GM18868 (cell line): Measurements from ENCODE around the gene PRKN.

Experiments used
- ATAC-seq: cut with Tn5 transposase; IDR thresholded peaks from one replicate; pipeline ENCODE4 v1.9.1; 2021; ENCODE audit warnings: mild to moderate bottlenecking, moderate library complexity; ENCODE audit not compliant: unreplicated experiment

The PRKN gene

DNA sequence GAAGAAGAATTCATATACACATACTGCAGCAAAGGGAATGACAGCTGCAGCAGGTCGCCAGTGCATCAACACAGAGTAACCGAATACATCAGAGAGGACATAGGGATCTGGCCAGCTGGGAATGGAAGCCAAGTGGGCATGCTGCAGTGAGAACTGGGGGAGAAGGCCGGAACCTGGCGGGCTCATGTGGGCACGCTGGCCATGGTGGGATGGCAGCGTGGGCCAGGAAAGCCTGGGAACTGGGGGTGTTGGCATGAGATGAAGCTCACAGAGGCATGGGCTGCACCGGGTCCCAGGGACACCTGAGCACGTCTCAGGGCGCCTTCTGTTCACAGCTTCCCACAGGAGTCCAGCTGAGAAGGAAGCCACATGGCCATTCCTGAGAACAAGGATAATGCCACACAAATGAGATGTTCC is 1314.2 kb downstream of the PRKN start:
- no peak for ATAC-seq

DNA sequence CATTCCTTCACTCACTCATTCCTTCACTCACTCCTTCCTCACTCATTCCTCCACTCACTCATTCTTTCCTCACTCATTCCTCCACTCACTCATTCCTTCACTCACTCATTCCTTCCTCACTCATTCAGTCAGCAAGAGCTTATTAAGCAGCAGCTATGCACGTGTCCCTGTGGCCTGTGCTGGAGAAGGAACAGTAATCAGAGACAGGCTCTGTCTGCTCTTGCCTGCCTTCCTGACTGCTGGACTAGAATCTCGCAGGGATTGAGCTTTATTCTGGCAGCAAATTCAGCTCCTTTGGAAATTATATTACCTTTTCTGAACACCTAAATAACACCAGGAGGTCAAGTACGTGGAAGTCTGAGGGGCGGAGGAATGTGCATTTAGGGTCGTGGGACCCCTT is 1314.8 kb downstream of the PRKN start:
- no peak for ATAC-seq

GRCh38 chr6:161411265-161411944 is 1316.2 kb downstream of the PRKN start:
- ATAC-seq: no peak

DNA sequence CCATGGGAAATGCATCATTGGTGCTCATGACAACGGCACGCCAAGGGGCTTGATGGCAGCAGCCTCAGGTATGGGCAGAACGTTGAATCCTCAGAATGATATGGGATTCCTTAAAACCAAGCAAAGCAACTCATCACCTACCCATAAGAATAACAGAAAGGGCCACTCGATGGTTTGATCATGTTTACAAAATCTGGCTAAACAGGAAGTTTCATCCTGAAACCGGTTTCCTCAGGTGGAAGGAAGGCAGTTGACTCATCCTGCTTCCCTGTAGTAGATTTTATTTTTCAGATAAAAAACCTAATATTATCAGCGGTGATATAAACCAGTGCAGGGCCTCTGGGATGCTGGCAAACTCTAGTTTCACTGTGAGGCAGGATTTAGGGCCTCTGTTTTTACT is 1316.8 kb downstream of the PRKN start:
- no peak for ATAC-seq

GRCh38 chr6:161410076-161410475 is 1317.5 kb downstream of the PRKN start:
- no peak for ATAC-seq

- ATAC-seq: no peak
These were observed 1318.2 kb downstream of the PRKN start for GRCh38 chr6:161409353-161409752.

DNA sequence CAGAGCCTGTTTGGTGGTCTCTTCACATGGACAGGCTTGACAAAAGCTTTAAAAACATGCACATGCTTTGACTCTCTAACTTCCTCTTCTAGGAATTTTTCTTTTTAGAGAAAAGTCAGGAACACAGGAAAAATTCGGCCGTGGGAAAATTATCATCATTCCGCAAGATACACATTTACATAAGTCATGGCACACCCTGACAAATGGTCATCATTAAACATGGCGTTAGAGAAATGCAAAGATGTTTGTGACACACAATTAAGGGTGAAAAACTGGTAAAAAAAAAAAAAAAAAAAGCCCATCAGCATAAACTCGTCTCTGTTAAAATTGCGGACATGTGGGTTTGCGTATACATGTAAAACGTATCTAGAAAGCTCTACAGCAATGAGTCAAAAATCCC is 1319.5 kb downstream of the PRKN start:
- ATAC-seq: no peak

DNA sequence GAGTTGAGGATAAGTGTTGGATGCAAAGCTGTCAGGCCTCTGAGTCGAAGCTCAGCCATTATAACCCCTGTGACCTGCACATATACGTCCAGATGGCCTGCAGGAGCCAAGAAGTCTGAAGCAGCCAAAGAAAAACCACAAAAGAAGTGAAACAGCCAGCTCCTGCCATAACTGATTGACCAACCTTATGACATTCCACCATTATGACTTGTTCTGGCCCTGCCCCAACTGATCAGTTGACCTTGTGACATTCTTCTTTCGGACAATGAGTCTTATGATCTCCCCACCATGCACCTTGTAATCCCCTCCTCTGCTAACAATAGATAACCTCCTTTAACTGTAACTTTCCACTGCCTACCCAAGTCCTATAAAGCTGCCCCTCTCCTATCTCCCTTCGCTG is 1320.0 kb downstream of the PRKN start:
- no peak for ATAC-seq

- no peak for ATAC-seq
These were observed 1320.5 kb downstream of the PRKN start for GRCh38 chr6:161407115-161407514.

- ATAC-seq: no peak
These were observed 1320.9 kb downstream of the PRKN start for GRCh38 chr6:161406646-161407045.

- ATAC-seq: no peak
These were observed 1322.1 kb downstream of the PRKN start for GRCh38 chr6:161405418-161405817.

GRCh38 chr6:161403717-161404116 is 1323.8 kb downstream of the PRKN start:
- no peak for ATAC-seq

- ATAC-seq: no peak
These were observed 1325.8 kb downstream of the PRKN start for GRCh38 chr6:161401587-161402309.

GRCh38 chr6:161400671-161401070 is 1326.9 kb downstream of the PRKN start:
- no peak for ATAC-seq

DNA sequence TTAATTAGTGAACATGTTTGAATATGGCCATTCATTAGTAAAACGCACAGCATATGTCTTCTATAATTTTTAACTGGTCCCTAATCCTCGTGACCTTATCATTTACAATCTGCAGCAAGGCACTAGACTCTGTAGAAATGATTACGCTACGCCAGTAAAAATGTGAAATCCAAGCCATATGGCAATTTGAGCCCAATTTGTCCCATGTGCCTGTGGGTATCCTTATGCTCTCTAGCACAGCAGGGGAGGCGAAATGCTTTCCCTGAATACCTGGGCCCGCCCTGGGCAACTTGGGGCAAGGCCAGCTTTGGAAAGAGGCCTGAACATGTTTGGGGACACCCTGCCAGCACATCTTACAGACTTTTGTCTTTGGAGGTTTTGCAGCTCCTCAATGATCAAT is 1331.0 kb downstream of the PRKN start:
- ATAC-seq: no peak

DNA sequence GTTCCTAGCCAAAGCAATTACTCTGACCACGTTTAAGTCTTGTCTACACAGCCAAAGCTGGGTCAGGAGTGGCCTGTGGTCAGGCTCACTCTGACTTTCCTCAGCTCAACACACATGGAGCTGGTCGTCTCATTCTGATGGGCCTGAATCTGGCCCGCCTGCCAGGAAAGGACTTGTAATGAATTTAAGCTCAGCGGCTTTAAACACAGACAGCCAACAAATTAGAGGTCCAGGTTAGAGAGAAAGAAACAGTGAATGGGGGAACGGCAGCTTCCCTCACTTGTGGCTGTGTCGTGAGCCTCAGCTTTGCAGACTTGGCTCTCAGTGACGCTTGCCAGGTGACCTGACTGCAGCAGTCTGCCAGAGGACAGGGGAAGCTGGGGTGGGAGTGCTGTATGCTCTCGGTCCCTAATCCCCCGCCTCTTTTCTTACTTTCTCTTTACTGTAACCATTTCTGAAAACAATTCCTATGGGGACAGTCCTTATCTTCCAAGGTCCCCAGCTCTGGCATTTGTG is 1331.8 kb downstream of the PRKN start:
- ATAC-seq: no peak

GRCh38 chr6:161394437-161394836 is 1333.1 kb downstream of the PRKN start:
- no peak for ATAC-seq

DNA sequence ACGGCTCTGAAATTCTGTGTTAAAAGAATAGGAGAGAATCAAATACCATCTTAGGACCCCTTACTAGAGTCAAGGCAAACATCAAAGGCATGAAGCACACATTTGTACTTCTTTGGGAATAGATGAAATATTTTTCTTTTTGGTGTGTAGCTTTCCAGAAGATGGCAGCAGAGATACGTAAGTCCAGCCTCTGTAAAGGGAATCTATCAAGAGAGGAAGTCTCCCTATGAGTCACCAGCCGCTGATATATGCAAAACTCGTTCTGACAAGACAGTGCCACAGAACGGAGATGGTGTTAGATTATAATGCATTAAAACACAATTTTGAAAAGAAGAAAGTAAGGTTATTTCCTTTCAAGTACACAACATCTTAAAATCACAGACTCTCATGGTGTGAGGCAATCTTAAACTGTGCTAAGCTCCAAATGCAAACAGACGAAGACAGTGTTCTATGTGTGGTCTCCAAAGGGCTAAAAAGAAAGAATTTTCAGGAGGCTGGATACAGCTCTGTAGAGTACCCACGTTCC is 1333.7 kb downstream of the PRKN start:
- ATAC-seq: peak; percentile 100

GRCh38 chr6:161393292-161393691 is 1334.3 kb downstream of the PRKN start:
- no peak for ATAC-seq

- ATAC-seq: no peak
These were observed 1337.8 kb downstream of the PRKN start for GRCh38 chr6:161389756-161390155.

DNA sequence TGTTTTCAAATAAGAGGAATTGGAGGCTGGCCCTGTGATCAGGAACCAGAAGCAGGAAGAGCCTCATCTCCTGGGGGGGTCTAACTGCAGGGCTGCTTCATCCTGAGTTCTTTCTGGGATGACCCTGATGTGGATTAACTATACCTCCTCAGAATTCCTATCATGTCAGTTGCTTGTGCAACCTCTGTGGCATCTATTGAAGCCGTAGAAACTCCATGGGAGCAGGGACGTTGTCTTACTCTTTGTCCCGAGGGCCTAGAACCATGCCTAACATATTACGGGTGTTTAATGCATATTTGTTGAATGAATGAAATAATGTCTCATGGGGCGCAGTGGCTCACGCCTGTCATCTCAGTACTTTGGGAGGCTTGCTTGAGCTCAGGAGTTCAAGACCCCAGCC is 1343.6 kb downstream of the PRKN start:
- ATAC-seq: no peak
